HEK293T (cell line): Measurements from ENCODE around the gene CDC42SE2.

Experiments
- FOXK2 ChIP-seq: fragments of 450-650 bp; IDR thresholded peaks from 2 replicates; pipeline ENCODE4 v1.6.1; 2016; ENCODE audit warnings: mild to moderate bottlenecking
- HDGF ChIP-seq: fragments of 450-650 bp; IDR thresholded peaks from 2 replicates; pipeline ENCODE4 v1.6.1; 2017; ENCODE audit warnings: antibody characterized with exemption, borderline replicate concordance
- L3MBTL2 ChIP-seq: fragments of 450-650 bp; conservative IDR thresholded peaks from 2 replicates; pipeline ENCODE4 v1.6.1; 2016; ENCODE audit warnings: mild to moderate bottlenecking
- ZNF384 ChIP-seq: fragments of 450-650 bp; IDR thresholded peaks from 2 replicates; pipeline ENCODE4 v1.6.1; 2016
- TF ChIP-seq, protein P1 (sequence below): fragments of 450-650 bp; IDR thresholded peaks from 2 replicates; pipeline ENCODE4 v1.6.1; 2016

DNA sequence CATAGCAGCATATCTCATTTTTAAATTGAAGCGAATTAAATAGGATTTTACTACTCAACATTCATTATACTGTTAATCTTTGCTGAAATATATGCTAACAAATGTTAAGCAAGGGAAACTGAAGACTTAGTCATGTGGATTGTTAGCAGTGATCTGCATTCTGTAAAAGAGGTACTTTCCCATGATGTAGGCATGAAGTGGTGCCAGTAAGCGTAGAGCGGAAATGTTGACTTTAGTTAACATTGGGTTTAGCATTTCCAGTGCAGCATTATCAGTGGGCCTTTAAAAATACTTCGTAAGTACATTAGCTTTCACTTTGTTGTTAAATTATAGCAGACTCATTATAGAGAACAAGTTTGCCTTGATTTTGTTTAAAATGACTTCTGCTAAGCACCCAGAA, 130.3 kb downstream of the CDC42SE2 start:
- TF ChIP-seq ZNF384 (no peak), HDGF (no peak), L3MBTL2 (no peak), FOXK2 (no peak)
- TF ChIP-seq, protein P1, sequence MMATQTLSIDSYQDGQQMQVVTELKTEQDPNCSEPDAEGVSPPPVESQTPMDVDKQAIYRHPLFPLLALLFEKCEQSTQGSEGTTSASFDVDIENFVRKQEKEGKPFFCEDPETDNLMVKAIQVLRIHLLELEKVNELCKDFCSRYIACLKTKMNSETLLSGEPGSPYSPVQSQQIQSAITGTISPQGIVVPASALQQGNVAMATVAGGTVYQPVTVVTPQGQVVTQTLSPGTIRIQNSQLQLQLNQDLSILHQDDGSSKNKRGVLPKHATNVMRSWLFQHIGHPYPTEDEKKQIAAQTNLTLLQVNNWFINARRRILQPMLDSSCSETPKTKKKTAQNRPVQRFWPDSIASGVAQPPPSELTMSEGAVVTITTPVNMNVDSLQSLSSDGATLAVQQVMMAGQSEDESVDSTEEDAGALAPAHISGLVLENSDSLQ, result no peak
